NAMALWA (cell line): ENCODE measurements around the gene PSME4.
"Not testable (repeated sequence)": the region's sequence is repeated elsewhere in the genome, so short reads cannot be mapped to it uniquely, and the experiment has no call there.

Source experiments
- DNase-seq: peaks from one replicate; pipeline ENCODE4 v3.0.0-alpha.2; 2015; ENCODE audit warnings: low spot score

Gene PSME4

DNA sequence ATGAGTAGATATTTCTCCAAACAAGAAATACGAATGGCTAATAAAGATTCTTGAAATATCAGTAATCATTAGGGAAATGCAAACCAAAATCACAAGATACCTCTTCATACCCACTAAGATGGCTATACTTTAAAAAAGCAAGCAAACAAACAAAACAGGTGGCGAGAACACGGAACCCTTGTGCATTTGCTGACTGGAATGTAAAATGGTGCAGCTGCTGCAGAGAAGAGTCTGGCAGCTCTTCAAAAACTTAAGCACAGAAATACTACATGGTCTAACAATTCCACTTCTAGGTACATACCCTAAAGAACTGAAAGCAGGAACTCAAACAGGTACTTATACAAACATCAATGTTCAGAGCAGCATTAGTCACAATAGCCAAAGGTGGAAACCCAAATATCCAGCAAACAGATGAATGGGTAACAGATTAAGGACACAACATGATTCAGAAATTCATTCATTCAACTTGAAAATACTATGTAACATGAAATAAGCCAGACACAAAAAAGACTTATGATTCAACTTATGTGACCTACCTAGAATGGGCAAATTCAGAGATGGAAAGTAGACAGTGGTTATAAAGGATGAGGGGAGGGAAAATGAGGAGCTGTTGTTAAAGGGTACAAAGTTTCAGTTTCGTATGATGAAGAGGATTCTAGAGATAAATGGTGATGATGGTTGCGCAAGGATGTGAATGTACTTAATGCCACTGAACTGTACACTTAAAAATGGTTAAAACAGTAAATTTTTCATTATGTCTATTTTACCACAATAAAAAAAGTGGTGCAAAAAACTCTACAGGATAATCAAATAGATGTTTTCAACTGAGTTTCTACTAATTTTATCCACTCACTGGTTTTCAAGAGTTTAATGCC is 84.2 kb downstream of the PSME4 start:
- DNase-seq, result no peak

DNA sequence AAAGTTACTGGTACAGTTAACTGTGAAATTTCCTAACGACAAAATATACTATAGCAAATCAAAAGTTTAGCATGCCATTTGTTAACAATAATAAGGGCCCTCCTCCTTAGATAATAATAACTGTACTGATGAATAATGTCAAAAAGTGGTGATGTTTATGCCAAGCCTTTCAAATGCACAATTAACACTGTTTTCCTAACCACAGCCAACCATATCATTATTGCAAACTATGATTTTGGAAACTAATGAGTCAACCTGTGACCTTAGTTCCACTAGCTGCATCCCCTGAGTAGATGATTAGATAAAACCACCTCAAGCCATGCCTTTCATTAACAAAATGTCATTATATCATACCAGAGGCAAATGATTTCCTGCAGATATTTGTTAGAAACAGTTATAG is 85.9 kb downstream of the PSME4 start:
- no peak for DNase-seq

DNA sequence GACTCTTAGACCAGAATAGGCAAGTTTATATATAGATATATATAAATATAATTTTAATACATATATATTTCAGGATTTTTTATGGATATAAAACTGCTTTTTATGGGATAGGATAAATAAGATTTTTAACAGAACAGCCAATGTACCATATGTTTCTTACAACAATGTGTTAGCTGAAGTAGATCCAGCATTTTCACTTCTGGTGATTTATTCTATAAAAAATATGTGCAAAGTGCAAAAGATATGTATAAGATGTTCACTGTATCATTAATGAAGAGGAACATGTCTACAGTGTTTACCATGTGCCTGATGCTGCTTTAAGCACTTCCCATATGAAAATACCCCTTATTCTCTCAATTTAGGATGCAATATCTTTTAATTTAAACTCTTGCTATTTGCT is 88.8 kb downstream of the PSME4 start:
- DNase-seq, result no peak

DNA sequence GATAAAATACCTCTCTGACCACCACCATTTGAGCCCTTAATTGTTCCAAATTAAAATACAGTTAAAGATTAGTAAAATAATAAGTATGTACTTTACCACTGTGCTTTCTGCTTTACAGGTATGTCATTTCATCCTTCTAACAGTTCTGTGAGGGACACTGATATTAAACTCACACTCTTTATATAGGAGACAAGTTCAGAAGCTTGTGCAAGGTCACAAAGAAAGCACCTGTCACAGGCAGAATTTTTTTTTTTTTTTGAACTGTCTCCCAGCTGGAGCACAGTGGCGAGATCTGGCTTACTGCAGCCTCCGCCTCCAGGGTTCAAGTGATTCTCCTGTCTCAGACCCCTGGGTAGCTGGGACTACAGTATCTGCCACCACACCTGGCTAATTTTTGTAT is 89.4 kb downstream of the PSME4 start:
- no peak for DNase-seq

DNA sequence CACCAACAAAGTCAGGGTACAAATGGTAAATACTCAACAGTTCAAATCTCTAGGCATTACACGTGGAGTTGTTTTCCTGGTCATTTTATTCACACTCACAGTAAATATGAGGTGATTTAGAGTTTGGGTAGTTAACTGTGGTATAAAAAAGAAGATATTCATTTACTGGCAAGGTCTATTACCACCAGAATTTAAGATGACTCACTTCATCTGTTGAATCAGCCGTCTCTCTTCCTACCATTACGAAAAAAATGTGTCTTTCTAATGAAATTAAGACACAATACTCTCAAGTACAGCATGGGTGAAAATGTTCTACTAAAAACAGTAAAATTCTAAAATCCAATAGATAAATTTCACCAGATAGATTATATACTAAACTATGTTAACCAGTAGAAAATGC is 90.0 kb downstream of the PSME4 start:
- no peak for DNase-seq

DNA sequence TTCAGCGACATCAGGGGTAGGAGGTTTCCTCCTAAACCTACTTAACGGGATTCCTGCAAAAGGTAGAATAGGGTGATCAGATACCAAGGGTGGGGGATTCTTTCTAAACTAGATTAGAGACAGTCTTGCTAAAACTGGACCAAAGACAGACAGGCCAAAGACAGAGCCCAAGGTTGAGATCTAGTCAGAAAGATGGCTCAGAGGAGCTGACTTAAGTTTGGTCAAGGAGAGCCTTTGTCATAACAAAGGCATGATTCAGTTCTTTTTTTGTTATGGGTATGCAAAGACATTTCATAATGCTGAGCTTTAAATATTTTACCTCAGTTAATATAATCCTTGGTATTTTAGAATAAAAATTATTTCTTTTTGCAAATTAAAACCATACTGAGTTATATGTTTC is 93.2 kb downstream of the PSME4 start:
- no peak for DNase-seq

DNA sequence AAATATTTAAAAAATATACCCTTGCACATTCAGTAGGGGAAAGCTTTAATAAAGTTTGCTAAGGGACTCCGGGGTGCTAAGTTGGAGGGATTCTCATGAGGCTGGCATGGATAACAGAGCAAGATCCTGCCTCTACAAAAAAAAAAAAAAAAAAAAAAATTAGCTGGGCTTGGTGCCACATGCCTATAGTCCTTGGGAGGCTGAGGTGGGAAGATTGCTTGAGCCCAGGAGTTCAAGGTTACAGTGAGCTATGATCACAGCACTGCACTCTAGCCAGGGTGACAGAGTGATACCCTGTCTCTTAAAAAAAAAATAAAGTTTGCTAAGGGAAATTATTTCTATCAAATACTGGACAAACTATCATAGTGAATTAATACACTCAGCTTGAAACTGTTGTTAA is 93.7 kb downstream of the PSME4 start:
- no peak for DNase-seq

DNA sequence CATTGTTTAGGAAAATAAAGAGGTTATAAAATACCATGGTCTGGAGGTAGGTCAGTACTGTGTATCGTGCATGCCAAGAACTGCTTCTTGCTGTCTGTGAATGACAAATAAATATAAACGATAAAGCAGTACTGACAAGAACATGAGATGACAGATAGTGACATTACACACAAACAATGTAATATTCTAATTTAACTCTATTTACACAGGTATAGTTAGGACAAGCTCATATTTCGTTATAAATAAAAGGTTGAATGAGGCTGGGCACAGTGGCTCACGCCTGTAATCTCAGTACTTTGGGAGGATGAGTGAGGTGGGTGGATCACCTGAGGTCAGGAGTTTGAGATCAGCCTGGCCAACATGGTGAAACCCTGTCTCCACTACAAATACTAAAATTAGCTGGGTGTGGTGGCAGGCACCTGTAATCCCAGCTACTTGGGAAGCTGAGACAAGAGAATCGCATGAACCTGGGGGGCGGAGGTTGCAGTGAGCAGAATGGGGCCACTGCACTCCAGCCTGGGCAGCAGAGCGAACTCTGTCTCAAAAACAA is 96.3 kb downstream of the PSME4 start:
- DNase-seq, result no peak

DNA sequence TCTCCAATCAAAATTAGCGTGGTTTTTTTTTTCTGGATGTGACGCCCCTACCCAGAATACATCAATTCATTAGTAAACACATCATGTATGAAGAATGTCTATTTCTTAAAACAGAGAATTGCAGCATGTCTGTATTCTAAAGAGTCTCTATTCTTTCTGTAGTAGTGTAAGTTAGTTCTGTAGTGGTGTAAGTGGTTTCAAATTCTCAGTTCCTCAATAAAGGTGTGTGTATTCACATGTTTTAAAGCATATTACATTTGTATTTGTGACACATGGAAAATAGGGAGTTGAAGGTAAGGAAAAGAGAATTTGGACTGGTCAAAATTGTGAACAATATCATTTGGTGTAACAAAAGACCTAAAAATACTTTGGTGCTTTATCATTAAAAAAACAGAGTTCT is 103.0 kb downstream of the PSME4 start:
- DNase-seq, result no peak

DNA sequence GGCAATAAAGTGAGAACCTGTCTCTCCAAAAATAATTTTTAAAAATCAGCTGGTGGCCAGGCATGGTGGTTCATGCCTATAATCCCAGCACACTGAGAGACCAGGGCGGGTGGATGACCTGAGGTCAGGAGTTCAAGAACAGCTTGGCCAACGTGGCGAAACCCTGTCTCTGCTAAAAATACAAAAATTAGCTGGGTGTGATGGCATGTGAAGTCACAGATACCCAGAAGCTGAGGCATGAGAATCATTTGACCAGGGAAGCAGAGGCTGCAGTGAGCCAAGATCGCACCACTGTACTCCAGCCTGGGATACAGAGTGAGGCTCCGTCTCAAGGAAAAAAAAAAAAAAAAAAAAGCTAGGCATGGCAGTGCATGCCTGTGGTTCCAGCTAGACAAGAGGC is 103.6 kb downstream of the PSME4 start:
- no peak for DNase-seq

DNA sequence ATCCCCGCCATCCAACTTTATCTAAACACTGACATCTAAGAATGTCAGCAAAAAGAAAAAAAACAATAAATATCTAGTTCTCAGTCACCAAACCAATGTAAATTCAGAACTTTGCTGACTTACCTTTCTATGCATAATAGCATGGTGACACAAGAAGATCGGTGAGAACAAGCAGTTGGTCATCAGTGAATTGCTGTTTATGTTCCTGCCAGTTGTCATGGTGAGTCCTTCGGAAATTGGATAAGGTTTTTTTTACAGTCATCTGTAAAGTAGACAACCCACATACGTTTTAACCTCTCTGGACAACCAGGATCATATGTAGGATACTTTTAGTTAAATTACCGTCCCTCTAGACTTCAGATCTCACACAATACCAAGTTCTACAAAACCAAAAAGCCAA is 104.8 kb downstream of the PSME4 start:
- no peak for DNase-seq

DNA sequence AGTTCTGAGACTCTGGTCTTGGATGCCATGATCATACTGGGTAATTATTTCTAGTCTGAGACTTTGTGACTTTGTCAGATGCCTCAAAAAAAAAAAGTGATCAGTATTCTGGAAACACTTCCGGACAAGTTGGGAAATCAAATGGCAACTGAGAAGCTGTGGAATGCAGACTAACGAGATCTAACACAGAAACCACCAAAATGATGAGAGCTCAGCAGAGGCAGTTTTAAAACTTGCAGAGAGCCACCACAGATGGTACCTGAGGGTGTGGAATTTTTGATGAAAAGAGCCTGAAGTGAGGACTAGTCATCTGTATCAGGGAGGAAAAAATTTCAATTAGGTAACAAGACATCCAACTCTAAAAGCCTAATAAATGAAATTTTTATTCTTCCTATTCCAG is 105.5 kb downstream of the PSME4 start:
- DNase-seq, result no peak

DNA sequence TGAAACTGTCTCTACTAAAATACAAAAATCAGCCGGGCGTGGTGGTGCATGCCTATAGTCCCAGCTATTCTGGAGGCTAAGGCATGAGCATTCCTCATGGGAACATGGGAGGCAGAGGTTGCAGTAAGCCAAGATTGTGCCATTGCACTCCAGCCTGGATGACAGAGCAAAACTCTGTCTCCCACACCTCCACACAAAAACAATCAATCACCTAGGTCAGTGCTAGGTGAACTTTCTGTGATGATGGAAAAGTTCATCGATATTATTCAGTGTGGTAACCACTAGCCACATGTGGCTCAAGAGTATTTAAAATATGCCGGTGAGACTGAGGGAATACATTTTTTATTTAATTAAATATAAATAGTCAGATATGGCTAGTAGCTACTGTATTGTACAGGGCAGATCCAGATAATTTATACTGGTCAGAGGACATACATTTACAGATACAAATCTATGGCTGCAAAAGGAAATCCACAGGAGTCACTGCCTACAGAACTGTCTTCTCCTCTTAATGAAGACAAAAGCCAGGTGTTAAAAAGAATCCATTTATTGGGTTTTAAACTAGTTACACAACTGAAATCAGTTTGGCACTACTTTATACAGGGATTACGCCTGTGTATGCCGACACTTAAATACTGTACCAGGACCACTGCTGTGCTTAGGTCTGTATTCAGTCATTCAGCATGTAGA is 107.1 kb downstream of the PSME4 start:
- DNase-seq, result no peak

DNA sequence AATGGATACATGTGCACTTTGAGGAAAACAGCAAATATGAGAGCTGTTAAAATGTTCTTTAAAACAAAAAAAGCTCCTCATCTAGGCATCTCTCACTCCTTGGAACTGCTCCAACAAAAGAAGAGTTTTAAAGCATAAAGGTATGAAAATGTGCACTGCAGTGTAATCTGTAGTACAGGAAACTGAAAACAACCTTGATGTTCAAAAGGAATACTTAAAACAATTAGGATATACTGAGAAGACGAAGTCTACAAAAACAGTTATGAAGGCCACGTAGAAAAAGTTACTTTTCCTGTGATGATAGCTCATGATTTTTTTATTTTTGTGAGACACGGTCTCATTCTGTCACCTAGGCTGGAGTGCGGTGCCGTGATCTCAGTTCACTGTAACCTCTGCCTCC is 109.0 kb downstream of the PSME4 start:
- DNase-seq, result no peak

DNA sequence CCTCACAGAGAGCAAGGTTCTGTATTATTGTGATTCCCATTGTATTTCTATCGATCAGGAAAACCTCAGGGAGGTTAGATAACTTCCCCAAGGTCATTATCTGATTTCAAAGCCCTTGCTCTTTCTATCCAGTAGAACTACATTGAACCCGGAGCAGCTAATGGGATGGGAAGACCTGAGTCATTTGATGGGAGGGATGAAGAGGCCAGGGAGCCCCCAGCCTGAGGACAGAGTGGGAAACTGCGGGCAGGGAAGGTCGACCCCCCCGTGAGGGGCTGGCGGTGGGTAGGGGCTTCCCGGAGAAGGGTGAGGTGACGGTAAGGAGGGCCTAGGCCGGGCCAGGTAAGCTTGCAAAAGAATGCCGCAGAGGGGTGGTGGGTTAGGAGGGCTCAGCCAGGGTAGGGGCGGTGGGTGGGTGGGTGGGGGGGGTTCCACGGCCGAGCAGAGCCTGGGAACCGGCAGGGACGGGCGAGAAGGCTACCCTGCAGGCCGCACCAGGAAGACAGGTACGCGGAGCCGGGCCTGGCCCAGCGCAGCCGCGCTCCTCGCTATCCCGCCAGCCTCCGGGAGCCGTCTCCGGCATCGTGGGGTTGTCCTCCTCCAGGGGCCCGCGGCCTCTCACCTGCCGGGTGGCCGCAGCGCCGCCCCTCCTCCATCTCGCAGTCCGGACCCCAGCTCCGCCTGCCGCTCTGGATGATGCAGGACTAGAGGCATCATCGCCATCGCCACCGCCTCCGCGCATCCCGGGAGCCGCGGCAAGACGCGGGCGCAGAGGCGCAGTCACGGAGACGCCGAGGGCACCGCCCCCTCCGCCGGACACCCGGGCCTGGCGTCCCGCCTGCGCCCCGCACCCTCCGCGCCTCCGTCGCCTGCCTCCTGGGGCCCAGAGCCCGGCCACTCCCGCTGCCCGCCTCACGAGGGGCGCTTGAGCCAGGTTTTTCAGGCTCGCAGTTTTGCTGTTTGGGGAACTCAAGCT is 111.3 kb downstream of the PSME4 start, which contains the start of gene GPR75:
GPR75 (minus strand) TSS at position 762 of the 976 bp plus-strand sequence. CDS start 5,211 bp downstream, outside the sequence.
- DNase-seq, result no peak

DNA sequence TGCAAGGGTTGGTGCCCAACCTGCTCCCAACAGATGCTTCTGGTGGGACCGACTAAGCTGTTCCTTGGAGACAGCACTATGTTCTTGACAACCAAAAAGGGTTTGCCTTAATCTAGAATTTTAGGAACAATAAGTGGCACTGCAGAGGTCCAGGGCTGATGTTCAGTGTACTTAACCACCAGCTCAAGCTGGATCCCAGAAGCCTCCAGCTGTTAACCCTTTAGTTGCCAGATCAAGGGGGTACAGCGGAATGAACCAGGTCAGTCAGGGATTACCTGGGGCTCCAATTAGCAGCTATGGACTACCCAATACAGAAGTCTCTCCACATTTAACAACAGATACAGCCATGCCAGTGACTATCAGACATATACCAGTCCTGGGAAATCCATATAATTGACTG is 114.5 kb downstream of the PSME4 start:
- DNase-seq, result no peak

DNA sequence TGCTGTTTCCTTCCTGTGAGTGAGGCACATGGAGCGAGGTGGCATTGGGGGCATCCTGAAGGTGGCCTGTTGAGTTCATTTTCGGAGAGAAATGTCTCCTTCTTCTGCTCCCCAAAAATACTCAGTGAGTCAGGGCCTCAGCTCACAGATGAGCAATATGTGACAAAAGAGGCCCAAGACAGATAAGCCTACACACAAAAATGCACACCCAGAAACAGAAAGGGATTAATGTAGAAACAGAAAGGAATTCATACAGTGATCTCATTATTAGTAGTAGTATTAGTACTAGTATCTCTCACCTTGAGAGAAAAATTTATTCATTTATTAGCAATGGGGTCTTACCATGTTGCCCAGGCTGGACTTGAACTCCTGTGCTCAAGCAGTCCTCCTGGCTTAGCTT is 116.1 kb downstream of the PSME4 start:
- DNase-seq, result no peak

DNA sequence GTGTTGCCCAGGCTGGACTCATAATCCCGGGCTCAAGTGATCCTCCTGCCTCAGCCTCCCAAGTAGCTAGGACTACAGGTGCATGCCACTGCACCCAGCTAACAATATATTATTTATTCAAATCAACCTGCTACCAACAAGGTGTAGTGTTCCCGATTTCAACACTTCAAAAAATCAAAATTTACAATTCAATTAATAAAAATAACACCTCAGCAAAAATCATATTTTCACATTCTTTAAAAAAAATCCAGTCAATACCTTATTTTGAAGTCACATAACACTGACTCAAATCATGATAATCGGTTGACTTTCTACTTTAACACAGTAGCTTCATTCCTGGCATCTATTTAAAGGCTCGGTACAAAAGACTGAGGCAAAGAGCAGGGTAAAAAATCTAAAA is 118.3 kb downstream of the PSME4 start:
- no peak for DNase-seq

DNA sequence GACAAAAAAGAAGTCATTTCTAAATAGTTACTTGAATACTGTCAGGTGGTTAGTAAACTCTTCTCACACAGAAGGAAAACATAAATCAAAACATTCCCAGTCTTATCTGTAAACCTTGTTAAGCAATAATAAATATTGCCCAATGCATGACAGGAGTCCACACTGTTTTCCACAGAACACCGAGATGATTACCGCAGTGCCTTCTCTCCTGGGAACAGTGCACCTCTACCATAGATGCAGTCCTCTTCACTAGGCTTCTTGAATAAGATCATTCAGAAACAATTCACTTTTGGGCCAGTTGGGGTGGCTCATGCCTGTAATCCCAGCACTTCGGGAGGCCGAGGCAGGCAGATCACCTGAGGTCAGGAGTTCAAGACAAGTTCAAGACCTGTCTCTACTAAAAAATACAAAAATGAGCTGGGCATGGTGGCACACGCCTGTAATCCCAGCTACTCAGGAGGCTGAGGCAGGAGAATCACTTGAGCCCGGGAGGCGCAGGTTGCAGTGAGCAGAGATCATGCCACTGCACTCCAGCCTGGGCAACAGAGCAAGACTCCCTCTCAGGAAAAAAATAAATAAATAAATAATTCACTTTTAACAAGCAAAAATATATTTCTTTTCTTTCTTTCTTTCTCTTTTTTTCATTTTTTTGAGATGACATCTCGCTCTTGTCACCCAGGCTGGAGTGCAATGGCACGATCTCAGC is 119.6 kb downstream of the PSME4 start:
- DNase-seq, result not testable (repeated sequence)

DNA sequence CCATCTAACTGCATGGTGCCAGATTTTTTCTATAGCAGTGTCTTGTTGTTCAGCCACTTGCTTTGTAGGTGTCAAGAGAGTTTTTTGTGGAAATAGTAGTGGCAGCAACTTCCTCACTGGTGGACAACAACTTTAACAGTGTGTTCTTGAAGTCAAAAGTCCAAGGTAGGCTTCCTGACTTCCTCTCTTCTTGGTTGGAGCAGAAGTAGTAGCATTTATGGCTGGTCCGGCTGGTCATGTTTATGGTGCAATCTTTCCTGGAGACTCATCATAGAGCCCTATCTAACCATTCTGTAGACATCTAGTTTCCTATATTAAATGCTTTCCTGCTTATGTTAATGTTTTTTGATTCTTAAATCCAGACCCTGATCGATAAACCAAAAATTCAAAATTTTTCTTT is 122.7 kb downstream of the PSME4 start:
- no peak for DNase-seq

DNA sequence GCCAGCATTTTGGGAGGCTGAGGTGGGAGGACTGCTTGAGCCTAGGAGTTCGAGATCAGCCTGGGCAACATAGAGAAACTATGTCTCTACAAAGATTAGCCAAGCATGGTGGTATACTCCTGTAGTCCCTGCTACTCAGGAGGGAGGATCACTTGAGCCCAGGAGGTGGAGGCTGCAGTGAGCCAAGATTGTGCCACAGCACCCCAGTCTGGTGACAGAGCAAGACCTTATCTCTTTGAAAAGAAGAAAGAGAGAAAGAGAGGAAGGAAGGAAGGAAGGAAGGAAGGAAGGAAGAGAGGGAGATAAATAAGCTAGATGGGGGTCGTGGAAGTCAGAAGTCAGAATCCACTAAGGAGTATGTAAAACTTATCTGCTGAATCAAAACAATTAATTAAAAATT is 127.2 kb downstream of the PSME4 start:
- DNase-seq, result no peak
